Tibial nerve (tissue), 4 donors: ENCODE measurements around the gene DISC1. TPM values are rescaled to one million over a fixed set of nuclear protein-coding genes. Genes with fewer than 3 reads are reported as not detected.
"Not testable (repeated sequence)": the region's sequence is repeated elsewhere in the genome, so short reads cannot be mapped to it uniquely, and the experiment has no call there.

ENCODE experiments used
- DNase-seq, 2 donors: peaks; one replicate each; pipeline ENCODE4 v3.0.0-alpha.2; 2019; ENCODE audit warnings: low spot score in 2 of 2
- H3K27ac ChIP-seq, 4 donors: fragments of 200-600 bp; sonication (generic) in 3 of 4; one replicate each; pipeline ENCODE4 v1.5.1; 2017 to 2019; ENCODE audit warnings: mild to moderate bottlenecking in 1 of 4
- H3K27me3 ChIP-seq, 2 donors: fragments of 200-600 bp; sonication (generic) in 1 of 2; one replicate each; pipeline versions ENCODE4 v1.5.1 to v1.6.0; 2017 to 2019
- H3K36me3 ChIP-seq, 3 donors: fragments of 200-600 bp; sonication (generic); one replicate each; pipeline ENCODE4 v1.5.1; 2018 to 2019
- H3K4me1 ChIP-seq, 4 donors: fragments of 200-600 bp; sonication (generic) in 3 of 4; one replicate each; pipeline ENCODE4 v1.5.1; 2017 to 2019
- H3K4me3 ChIP-seq, 4 donors: fragments of 200-600 bp; sonication (generic) in 3 of 4; one replicate each; pipeline ENCODE4 v1.5.1; 2017 to 2019; ENCODE audit warnings: mild to moderate bottlenecking in 1 of 4, moderate library complexity in 1 of 4
- H3K9me3 ChIP-seq, 4 donors: fragments of 200-600 bp; sonication (generic) in 3 of 4; one replicate each; pipeline ENCODE4 v1.5.1; 2017 to 2019
- CTCF ChIP-seq, 5 experiments: fragments of 200-600 bp in 3 of 5; fragments of 450-650 bp in 2 of 5; sonication (generic) in 3 of 5; IDR thresholded peaks; one replicate each; pipeline ENCODE4 v1.5.1; 2016 to 2019; ENCODE audit warnings: antibody characterized with exemption in 5 of 5, mild to moderate bottlenecking in 3 of 5, moderate library complexity in 2 of 5
- EP300 ChIP-seq, 2 donors: sonication (generic); formaldehyde crosslinking; IDR thresholded peaks; one replicate each; pipeline ENCODE4 v1.6.1; 2017; ENCODE audit warnings: antibody characterized with exemption in 2 of 2, mild to moderate bottlenecking in 1 of 2
- POLR2A ChIP-seq, 2 donors: fragments of 450-650 bp; IDR thresholded peaks; one replicate each; pipeline ENCODE4 v1.6.1; 2017; ENCODE audit warnings: antibody characterized with exemption in 2 of 2, mild to moderate bottlenecking in 2 of 2, moderate library complexity in 2 of 2
- whole genome bisulfite sequencing, 2 donors: methylation state at CpG; one replicate each; pipeline ENCODE4 v1.1.5; 2018; 5-methylcytosine and 5-hydroxymethylcytosine counted together
- total RNA-seq, 4 donors: library from RNA; depleted of rRNA; stranded (reverse); fragments of >200 nt; gene quantifications; one replicate each; pipeline ENCODE4 v1.1.0, GENCODE V29; 2016

Gene DISC1
- total RNA-seq, 4 donors from 2014 or later: 29.9 to 39.0 (median 32.7) TPM

GRCh38 chr1:231964961-231965360 is 338.4 kb downstream of the DISC1 start:
- Histone ChIP-seq H3K27me3 (no peaks in the 10 kb centered on the region), H3K4me1 (no peaks in the 10 kb centered on the region), H3K27ac (no peak overlapping the region), H3K4me3 (no peak overlapping the region), H3K9me3 (no peaks in the 10 kb centered on the region), H3K36me3 (peaks cover 0 to 24% (median 0%) of the 10 kb centered on the region in 3 donors)
- peak in 1 of 2 donors; percentile 61 for DNase-seq
- TF ChIP-seq EP300 (IDR thresholded peaks at IDR 0.05): no peak
- no peak for TF ChIP-seq POLR2A (IDR thresholded peaks at IDR 0.05)
- TF ChIP-seq CTCF (IDR thresholded peaks at IDR 0.05): no peak

GRCh38 chr1:231965615-231966014 is 339.0 kb downstream of the DISC1 start:
- H3K4me3 ChIP-seq: no peak overlapping the region
- no peak overlapping the region for H3K27ac ChIP-seq
- no peaks in the 10 kb centered on the region for H3K27me3 ChIP-seq
- WGBS, 2 donors: 87% methylated on average over 2 of the region's 2 CpGs
- TF ChIP-seq EP300 (IDR thresholded peaks at IDR 0.05): no peak
- no peak for TF ChIP-seq CTCF (IDR thresholded peaks at IDR 0.05)
- TF ChIP-seq POLR2A (IDR thresholded peaks at IDR 0.05): no peak
- no peak for DNase-seq
- H3K4me1 ChIP-seq: no peaks in the 10 kb centered on the region
- no peaks in the 10 kb centered on the region for H3K9me3 ChIP-seq
- H3K36me3 ChIP-seq: peaks cover 0 to 17% (median 0%) of the 10 kb centered on the region in 3 donors

GRCh38 chr1:231966983-231967382 is 340.4 kb downstream of the DISC1 start:
- Histone ChIP-seq H3K9me3 (no peaks in the 10 kb centered on the region), H3K36me3 (peaks cover 0 to 7% (median 0%) of the 10 kb centered on the region in 3 donors), H3K4me3 (no peak overlapping the region), H3K4me1 (peaks cover 0 to 4% (median 0%) of the 10 kb centered on the region in 4 donors), H3K27ac (no peak overlapping the region), H3K27me3 (no peaks in the 10 kb centered on the region)
- WGBS, 2 donors: 95 to 98% methylated on average over 2 of the region's 2 CpGs
- no peak for TF ChIP-seq POLR2A (IDR thresholded peaks at IDR 0.05)
- no peak for TF ChIP-seq CTCF (IDR thresholded peaks at IDR 0.05)
- TF ChIP-seq EP300 (IDR thresholded peaks at IDR 0.05): no peak
- no peak for DNase-seq

- H3K27ac ChIP-seq: no peak overlapping the region
- H3K4me3 ChIP-seq: no peak overlapping the region
- peaks cover 0 to 7% (median 0%) of the 10 kb centered on the region in 3 donors for H3K36me3 ChIP-seq
- no peaks in the 10 kb centered on the region for H3K27me3 ChIP-seq
- TF ChIP-seq CTCF (IDR thresholded peaks at IDR 0.05) (no peak), POLR2A (IDR thresholded peaks at IDR 0.05) (no peak), EP300 (IDR thresholded peaks at IDR 0.05) (no peak)
- 69 to 80% methylated on average over 1 of the region's 1 CpG for WGBS, 2 donors
- H3K4me1 ChIP-seq: peaks cover 0 to 4% (median 0%) of the 10 kb centered on the region in 4 donors
- no peaks in the 10 kb centered on the region for H3K9me3 ChIP-seq
- no peak for DNase-seq
Measured at GRCh38 chr1:231969076-231969475, 342.5 kb downstream of the DISC1 start.

GRCh38 chr1:231969761-231970160 is 343.2 kb downstream of the DISC1 start:
- H3K36me3 ChIP-seq, H3K27me3 ChIP-seq, H3K4me1 ChIP-seq, H3K27ac ChIP-seq, H3K9me3 ChIP-seq, H3K4me3 ChIP-seq, DNase-seq: not testable (repeated sequence)
- WGBS, 2 donors: 98% methylated on average over 5 of the region's 5 CpGs

GRCh38 chr1:231970684-231971083 is 344.1 kb downstream of the DISC1 start:
- Histone ChIP-seq H3K4me3 (no peak overlapping the region), H3K27me3 (no peaks in the 10 kb centered on the region), H3K9me3 (no peaks in the 10 kb centered on the region), H3K4me1 (peaks cover 0 to 4% (median 0%) of the 10 kb centered on the region in 4 donors), H3K27ac (no peak overlapping the region), H3K36me3 (peaks cover 0 to 7% (median 0%) of the 10 kb centered on the region in 3 donors)
- WGBS, 2 donors: 66 to 78% methylated on average over 2 of the region's 2 CpGs
- TF ChIP-seq CTCF (IDR thresholded peaks at IDR 0.05) (no peak), POLR2A (IDR thresholded peaks at IDR 0.05) (no peak), EP300 (IDR thresholded peaks at IDR 0.05) (no peak)
- DNase-seq: peak in 1 of 2 donors; percentile 61
